Fibroblast of lung (primary cell): ENCODE measurements around the gene EEF1A2. TPM values are rescaled to one million over a fixed set of nuclear protein-coding genes. Genes with fewer than 3 reads are reported as not detected.

ENCODE experiments used
- DNase-seq, 2 donors: peaks; one replicate each; pipeline versions ENCODE4 v3.0.0 to v3.0.0-alpha.2; 2010; ENCODE audit warnings: low read depth in 2 of 2
- H2AFZ ChIP-seq: 2 replicates; pipeline ENCODE4 v1.5.1; 2012; ENCODE audit warnings: low read length, control low read depth, inconsistent platforms
- H3K27ac ChIP-seq: 2 replicates; pipeline ENCODE4 v1.5.1; 2011; ENCODE audit warnings: low read length, control low read depth; ENCODE audit not compliant: insufficient read depth
- H3K27me3 ChIP-seq: 2 replicates; pipeline ENCODE4 v1.5.1; 2011; ENCODE audit warnings: mild to moderate bottlenecking, low read length; ENCODE audit not compliant: control insufficient read depth, insufficient read depth
- H3K36me3 ChIP-seq: 2 replicates; pipeline ENCODE4 v1.5.1; 2011; ENCODE audit warnings: low read length; ENCODE audit not compliant: control insufficient read depth, insufficient read depth
- H3K4me1 ChIP-seq: 2 replicates; pipeline ENCODE4 v1.5.1; 2011; ENCODE audit warnings: low read length; ENCODE audit not compliant: control insufficient read depth, insufficient read depth; ENCODE audit errors: extremely low read depth
- H3K4me2 ChIP-seq: 2 replicates; pipeline ENCODE4 v1.5.1; 2011; ENCODE audit warnings: low read length, control low read depth; ENCODE audit not compliant: insufficient read depth; ENCODE audit errors: extremely low read depth
- H3K4me3 ChIP-seq, 4 experiments: fragments of 200-600 bp in 1 of 4; sonication (generic) in 1 of 4; replicated peaks in 1 of 4; 2 replicates each; pipeline ENCODE4 v1.5.1; 2011 to 2016; ENCODE audit warnings: low read length in 4 of 4, low read depth in 3 of 4, mild to moderate bottlenecking in 3 of 4, control low read depth in 2 of 4, inconsistent platforms in 1 of 4, mixed read lengths in 1 of 4; ENCODE audit not compliant: insufficient read depth in 1 of 4; ENCODE audit errors: control extremely low read depth in 1 of 4
- H3K79me2 ChIP-seq: 2 replicates; pipeline ENCODE4 v1.5.1; 2012; ENCODE audit warnings: mild to moderate bottlenecking, low read length, inconsistent platforms; ENCODE audit not compliant: control insufficient read depth, insufficient read depth
- H3K9ac ChIP-seq: 2 replicates; pipeline ENCODE4 v1.5.1; 2011; ENCODE audit warnings: mild to moderate bottlenecking, low read length, control low read depth; ENCODE audit not compliant: insufficient read depth
- H3K9me3 ChIP-seq: 2 replicates; pipeline ENCODE4 v1.5.1; 2012; ENCODE audit warnings: low read depth, low read length; ENCODE audit not compliant: control insufficient read depth, insufficient read depth
- H4K20me1 ChIP-seq: 2 replicates; pipeline ENCODE4 v1.5.1; 2011; ENCODE audit warnings: low read length; ENCODE audit not compliant: control insufficient read depth, insufficient read depth; ENCODE audit errors: extremely low read depth
- EZH2 ChIP-seq: IDR thresholded peaks from 2 replicates; pipeline ENCODE4 v1.5.1; 2012; ENCODE audit warnings: low read length, control low read depth, mild to moderate bottlenecking; ENCODE audit errors: missing control alignments
- polyA plus RNA-seq, 2 donors: library from polyadenylated mRNA; depleted of rRNA in 1 of 2; stranded (reverse) in 1 of 2; unstranded in 1 of 2; fragments of >200 nt; gene quantifications; 2 replicates each; pipeline ENCODE4 v1.2.1, GENCODE V29; 2011 to 2012; ENCODE audit warnings: missing spikeins in 1 of 2
- total RNA-seq: library from RNA; depleted of rRNA; stranded (reverse); fragments of >200 nt; gene quantifications from 2 replicates; pipeline ENCODE4 v1.2.1, GENCODE V29; 2014
- TF ChIP-seq, protein P1 (sequence below), 2 donors: IDR thresholded peaks in 1 of 2; conservative IDR thresholded peaks in 1 of 2; 1 replicate in 1 of 2; 2 replicates in 1 of 2; pipeline ENCODE4 v1.5.1; 2011 to 2012; ENCODE audit warnings: low read length in 2 of 2, control low read depth in 1 of 2, inconsistent platforms in 1 of 2, low read depth in 1 of 2, mild to moderate bottlenecking in 1 of 2

Gene EEF1A2
- total and polyA plus RNA-seq, 2 donors (not counting 1 experiment from before 2014, with no cell fraction given): 0.16 to 1.7 TPM

DNA sequence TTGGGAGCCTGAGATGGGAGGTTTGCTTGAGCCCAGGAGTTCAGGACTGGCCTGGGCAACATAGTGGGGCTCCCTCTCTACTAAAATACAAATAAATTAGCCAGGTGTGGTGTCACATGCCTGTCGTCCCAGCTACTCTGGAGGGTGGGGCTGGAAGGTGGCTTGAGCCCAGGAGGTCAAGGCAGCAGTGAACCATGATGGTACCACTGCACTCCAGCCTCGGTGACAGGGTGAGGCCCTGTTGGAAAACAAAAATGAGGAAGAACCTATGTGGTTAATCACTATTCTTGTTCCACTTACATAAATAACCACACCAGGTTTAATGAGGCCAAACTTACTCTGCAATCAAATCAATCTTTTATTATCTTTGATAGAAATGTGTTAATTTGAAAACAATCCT, 27.1 kb upstream of the EEF1A2 start:
- H3K9ac ChIP-seq: no peak overlapping the region
- peaks cover 14% of the 10 kb centered on the region for H3K79me2 ChIP-seq
- peaks cover 5% of the 10 kb centered on the region for H3K36me3 ChIP-seq
- H4K20me1 ChIP-seq: no peaks in the 10 kb centered on the region
- H3K4me1 ChIP-seq: peaks cover 2% of the 10 kb centered on the region
- no peak overlapping the region for H3K4me3 ChIP-seq
- TF ChIP-seq EZH2: no peak
- TF ChIP-seq, protein P1, sequence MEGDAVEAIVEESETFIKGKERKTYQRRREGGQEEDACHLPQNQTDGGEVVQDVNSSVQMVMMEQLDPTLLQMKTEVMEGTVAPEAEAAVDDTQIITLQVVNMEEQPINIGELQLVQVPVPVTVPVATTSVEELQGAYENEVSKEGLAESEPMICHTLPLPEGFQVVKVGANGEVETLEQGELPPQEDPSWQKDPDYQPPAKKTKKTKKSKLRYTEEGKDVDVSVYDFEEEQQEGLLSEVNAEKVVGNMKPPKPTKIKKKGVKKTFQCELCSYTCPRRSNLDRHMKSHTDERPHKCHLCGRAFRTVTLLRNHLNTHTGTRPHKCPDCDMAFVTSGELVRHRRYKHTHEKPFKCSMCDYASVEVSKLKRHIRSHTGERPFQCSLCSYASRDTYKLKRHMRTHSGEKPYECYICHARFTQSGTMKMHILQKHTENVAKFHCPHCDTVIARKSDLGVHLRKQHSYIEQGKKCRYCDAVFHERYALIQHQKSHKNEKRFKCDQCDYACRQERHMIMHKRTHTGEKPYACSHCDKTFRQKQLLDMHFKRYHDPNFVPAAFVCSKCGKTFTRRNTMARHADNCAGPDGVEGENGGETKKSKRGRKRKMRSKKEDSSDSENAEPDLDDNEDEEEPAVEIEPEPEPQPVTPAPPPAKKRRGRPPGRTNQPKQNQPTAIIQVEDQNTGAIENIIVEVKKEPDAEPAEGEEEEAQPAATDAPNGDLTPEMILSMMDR (conservative IDR thresholded peaks at IDR 0.05 in 1 of 2, IDR thresholded peaks at IDR 0.05 in 1 of 2; ENCODE audit: low read depth in 1 of 2, low read length in 2 of 2): no peak
- no peaks in the 10 kb centered on the region for H3K9me3 ChIP-seq
- DNase-seq: no peak
- no peaks in the 10 kb centered on the region for H3K27me3 ChIP-seq
- no peak overlapping the region for H3K4me2 ChIP-seq
- H3K27ac ChIP-seq: no peak overlapping the region
- H2AFZ ChIP-seq: no peak overlapping the region

DNA sequence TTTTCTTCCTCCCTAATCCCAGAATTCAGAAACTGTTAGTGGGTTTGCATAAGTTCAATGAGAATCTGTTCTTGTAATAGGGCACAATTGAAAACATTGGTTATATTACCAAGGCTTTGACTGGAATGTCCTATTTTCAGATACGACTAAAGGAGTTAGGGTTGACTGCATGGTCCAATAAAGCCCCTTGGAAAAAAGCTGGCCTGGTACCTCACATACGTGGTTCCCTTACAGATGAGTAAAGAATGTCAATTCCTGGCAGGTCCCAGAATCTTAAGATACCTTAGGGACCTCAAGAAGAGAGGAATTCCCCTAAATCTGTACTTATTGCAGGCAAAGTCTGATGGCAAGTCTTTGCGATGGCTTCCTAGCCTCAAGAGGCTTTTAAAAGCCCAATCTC, 26.3 kb upstream of the EEF1A2 start:
- Histone ChIP-seq H3K36me3 (peaks cover 5% of the 10 kb centered on the region), H3K4me2 (no peak overlapping the region), H2AFZ (no peak overlapping the region), H4K20me1 (no peaks in the 10 kb centered on the region), H3K9ac (no peak overlapping the region), H3K4me1 (peaks cover 2% of the 10 kb centered on the region), H3K27me3 (no peaks in the 10 kb centered on the region), H3K27ac (no peak overlapping the region), H3K79me2 (peaks cover 14% of the 10 kb centered on the region), H3K9me3 (no peaks in the 10 kb centered on the region), H3K4me3 (no peak overlapping the region)
- TF ChIP-seq, protein P1 (conservative IDR thresholded peaks at IDR 0.05 in 1 of 2, IDR thresholded peaks at IDR 0.05 in 1 of 2; ENCODE audit: low read depth in 1 of 2, low read length in 2 of 2): no peak
- TF ChIP-seq EZH2: no peak
- DNase-seq: no peak

DNA sequence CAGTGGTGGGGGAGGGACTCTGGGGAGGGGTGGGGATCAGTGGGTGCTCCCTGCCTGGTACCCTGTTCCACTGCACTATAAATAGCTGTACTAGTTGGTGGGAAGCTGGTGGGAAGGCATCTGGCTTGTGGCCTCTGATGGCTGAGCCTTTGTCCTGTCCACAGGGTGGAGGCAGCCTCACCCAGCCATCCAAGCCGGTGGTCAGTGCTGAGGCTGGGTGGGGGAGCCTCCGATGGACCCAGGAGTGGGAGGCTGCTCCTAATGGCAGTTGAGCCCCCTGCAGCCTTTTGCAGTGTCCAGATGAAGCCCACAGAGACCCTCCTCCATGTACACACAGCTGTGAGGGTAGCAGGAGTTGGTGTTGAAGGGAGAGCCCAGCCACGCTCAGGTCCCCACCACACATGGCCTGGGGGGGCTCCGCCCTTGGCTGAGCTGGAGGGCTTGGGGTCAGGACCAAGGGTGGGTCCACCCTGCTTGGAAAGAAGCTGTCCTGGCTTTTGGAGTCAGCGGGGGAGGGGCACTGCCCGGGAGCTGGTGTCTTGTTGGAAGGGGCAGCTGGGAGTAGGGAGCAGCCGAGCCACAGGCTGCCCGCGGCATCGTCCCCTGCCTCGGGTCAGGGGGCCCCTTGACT, 24.2 kb upstream of the EEF1A2 start:
- no peak for DNase-seq

More for the DNA sequence above, 24.2 kb upstream of the EEF1A2 start:
- no peaks in the 10 kb centered on the region for H3K9me3 ChIP-seq
- no peaks in the 10 kb centered on the region for H3K27me3 ChIP-seq
- H3K9ac ChIP-seq: no peak overlapping the region
- H3K36me3 ChIP-seq: peaks cover 5% of the 10 kb centered on the region
- H3K79me2 ChIP-seq: peaks cover 14% of the 10 kb centered on the region
- H3K27ac ChIP-seq: no peak overlapping the region
- peaks cover 2% of the 10 kb centered on the region for H3K4me1 ChIP-seq
- no peak overlapping the region for H3K4me3 ChIP-seq
- no peak overlapping the region for H2AFZ ChIP-seq
- TF ChIP-seq, protein P1 (conservative IDR thresholded peaks at IDR 0.05 in 1 of 2, IDR thresholded peaks at IDR 0.05 in 1 of 2; ENCODE audit: low read depth in 1 of 2, low read length in 2 of 2): no peak
- TF ChIP-seq EZH2: no peak
- H4K20me1 ChIP-seq: no peaks in the 10 kb centered on the region
- no peak overlapping the region for H3K4me2 ChIP-seq
